ENCODE data around the gene SMDT1. TPM values are rescaled to one million over a fixed set of nuclear protein-coding genes. Genes with fewer than 3 reads are reported as not detected.

The SMDT1 gene
- total and polyA plus RNA-seq, 9 of the 15 experiments (the other 6 are each of a cell fraction or from before 2014, with no cell fraction given): 7.9 to 65.2 (median 14.3) TPM

DNA sequence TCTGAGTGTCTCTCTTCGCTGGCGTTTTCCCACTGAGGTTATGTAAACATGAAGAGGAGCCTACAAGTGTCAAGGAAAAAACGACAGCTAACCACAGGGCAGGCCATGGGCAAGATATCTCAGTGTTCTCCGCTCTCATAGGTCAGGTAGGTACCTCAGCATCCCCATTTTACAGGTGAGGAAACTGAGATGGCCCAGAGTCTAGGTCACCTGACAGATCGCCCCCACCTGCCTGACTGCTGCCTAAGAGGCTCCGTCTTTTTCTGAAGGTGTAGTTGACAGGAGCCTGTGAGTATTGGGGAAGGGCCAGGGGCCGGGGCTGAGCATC, 11.9 kb downstream of the SMDT1 start (continued):
- TF ChIP-seq ZBTB40 (IDR thresholded peaks at IDR 0.05): no peak
- TF ChIP-seq ZBTB40 (CRISPR knock-in tag; IDR thresholded peaks at IDR 0.05): no peak
- TF ChIP-seq, protein P1, sequence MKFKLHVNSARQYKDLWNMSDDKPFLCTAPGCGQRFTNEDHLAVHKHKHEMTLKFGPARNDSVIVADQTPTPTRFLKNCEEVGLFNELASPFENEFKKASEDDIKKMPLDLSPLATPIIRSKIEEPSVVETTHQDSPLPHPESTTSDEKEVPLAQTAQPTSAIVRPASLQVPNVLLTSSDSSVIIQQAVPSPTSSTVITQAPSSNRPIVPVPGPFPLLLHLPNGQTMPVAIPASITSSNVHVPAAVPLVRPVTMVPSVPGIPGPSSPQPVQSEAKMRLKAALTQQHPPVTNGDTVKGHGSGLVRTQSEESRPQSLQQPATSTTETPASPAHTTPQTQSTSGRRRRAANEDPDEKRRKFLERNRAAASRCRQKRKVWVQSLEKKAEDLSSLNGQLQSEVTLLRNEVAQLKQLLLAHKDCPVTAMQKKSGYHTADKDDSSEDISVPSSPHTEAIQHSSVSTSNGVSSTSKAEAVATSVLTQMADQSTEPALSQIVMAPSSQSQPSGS (CRISPR knock-in tag; IDR thresholded peaks at IDR 0.05): no peak
- no peak for TF ChIP-seq ZNF644 (tag; IDR thresholded peaks at IDR 0.05; ENCODE audit: low read depth)
- TF ChIP-seq SLC30A9 (CRISPR knock-in tag; IDR thresholded peaks at IDR 0.05): no peak
- no peak for TF ChIP-seq DNMT1 (IDR thresholded peaks at IDR 0.05)
- no peak for TF ChIP-seq FIP1L1 (IDR thresholded peaks at IDR 0.05; ENCODE audit: low read depth, low read length, poor library complexity, severe bottlenecking)
- no peak for TF ChIP-seq SMARCA4 (IDR thresholded peaks at IDR 0.05)
- 0 out of 4 replicates have a peak, but pooled peaks of 1 of the 2 experiments have one; percentile 18 for TF ChIP-seq RCOR1 (IDR thresholded peaks at IDR 0.05; ENCODE audit: borderline replicate concordance in 1 of 2, low read depth in 2 of 2, low read length in 2 of 2)
- no peak for TF ChIP-seq GTF2E2 (tag; IDR thresholded peaks at IDR 0.05)
- TF ChIP-seq SMAD4 (CRISPR knock-in tag; conservative IDR thresholded peaks at IDR 0.05): 0 out of 2 replicates have a peak, but pooled peaks have one; percentile 11
- peak; percentile 21; the same call in 1 of the 2 replicates for TF ChIP-seq NR2C1 (IDR thresholded peaks at IDR 0.05)
- no peak for TF ChIP-seq NR2C1 (tag; IDR thresholded peaks at IDR 0.05)
- TF ChIP-seq HBP1 (CRISPR knock-in tag; IDR thresholded peaks at IDR 0.05): no peak
- no peak for TF ChIP-seq ZNF41 (CRISPR knock-in tag; conservative IDR thresholded peaks at IDR 0.05)
- TF ChIP-seq ZNF408 (CRISPR knock-in tag; IDR thresholded peaks at IDR 0.05; ENCODE audit: low read depth): no peak
- TF ChIP-seq KDM1A (IDR thresholded peaks at IDR 0.05): peak in 1 of 2 experiments; percentile 68; a peak in 2 of 4 replicates
- TF ChIP-seq FOXA3 (CRISPR knock-in tag; conservative IDR thresholded peaks at IDR 0.05 in 1 of 2, IDR thresholded peaks at IDR 0.05 in 1 of 2): peak in 1 of 2 experiments; percentile 37; a peak in 2 of 4 replicates
- no peak for TF ChIP-seq RAD51 (IDR thresholded peaks at IDR 0.05; ENCODE audit: borderline replicate concordance, low read depth)

Data from K562 (cell line).